ENCODE measurements around the gene MYO16. TPM values are rescaled to one million over a fixed set of nuclear protein-coding genes. Genes with fewer than 3 reads are reported as not detected.

MYO16 gene
- total RNA-seq, 1 experiment from 2014 or later = 0.19 TPM

DNA sequence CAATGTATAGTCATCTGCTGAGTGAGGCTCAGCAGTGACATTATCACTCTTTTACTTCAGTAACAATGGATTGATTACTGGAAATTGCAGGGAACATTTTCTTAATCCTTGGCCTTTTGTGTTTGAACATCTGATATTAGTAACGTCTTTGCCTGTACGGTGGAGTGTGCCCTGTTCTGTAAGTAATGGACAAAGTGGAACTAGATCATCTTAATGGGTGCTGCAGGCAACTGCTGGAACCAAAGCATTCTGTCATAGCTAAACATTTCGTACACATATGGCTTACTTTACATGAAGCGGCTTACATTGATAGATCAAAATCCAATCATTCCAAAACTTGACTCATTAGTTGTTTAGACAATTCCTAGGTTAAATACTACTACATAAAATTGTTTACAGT lies 114.1 kb downstream of the MYO16 start:
- H3K27me3 Mint-ChIP-seq (ENCODE audit: unreplicated experiment) = no peaks in the 10 kb centered on the region

GRCh38 chr13:108747843-108748242 lies 118.4 kb downstream of the MYO16 start:
- intact Hi-C loops (cut with micrococcal nuclease; ENCODE audit: unreplicated experiment) = no loop called here
- no peaks in the 10 kb centered on the region for H3K36me3 Mint-ChIP-seq (ENCODE audit: insufficient read depth, unreplicated experiment)
- no peaks in the 10 kb centered on the region for H3K4me1 Mint-ChIP-seq (ENCODE audit: low read depth, unreplicated experiment)
- no peak overlapping the region for H3K27ac Mint-ChIP-seq (ENCODE audit: unreplicated experiment)
- BruUV-seq (replicated peaks) = no TSS peak
- CTCF ChIA-PET = no interaction called here
- no peaks in the 10 kb centered on the region for H3K9me3 Mint-ChIP-seq (ENCODE audit: low read depth, unreplicated experiment)
- no peaks in the 10 kb centered on the region for H3K27me3 Mint-ChIP-seq (ENCODE audit: unreplicated experiment)
- H3K4me3 Mint-ChIP-seq (ENCODE audit: low read depth, unreplicated experiment) = no peak overlapping the region
- DNase-seq = no peak
- TF ChIP-seq, protein P1, sequence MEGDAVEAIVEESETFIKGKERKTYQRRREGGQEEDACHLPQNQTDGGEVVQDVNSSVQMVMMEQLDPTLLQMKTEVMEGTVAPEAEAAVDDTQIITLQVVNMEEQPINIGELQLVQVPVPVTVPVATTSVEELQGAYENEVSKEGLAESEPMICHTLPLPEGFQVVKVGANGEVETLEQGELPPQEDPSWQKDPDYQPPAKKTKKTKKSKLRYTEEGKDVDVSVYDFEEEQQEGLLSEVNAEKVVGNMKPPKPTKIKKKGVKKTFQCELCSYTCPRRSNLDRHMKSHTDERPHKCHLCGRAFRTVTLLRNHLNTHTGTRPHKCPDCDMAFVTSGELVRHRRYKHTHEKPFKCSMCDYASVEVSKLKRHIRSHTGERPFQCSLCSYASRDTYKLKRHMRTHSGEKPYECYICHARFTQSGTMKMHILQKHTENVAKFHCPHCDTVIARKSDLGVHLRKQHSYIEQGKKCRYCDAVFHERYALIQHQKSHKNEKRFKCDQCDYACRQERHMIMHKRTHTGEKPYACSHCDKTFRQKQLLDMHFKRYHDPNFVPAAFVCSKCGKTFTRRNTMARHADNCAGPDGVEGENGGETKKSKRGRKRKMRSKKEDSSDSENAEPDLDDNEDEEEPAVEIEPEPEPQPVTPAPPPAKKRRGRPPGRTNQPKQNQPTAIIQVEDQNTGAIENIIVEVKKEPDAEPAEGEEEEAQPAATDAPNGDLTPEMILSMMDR (IDR thresholded peaks at IDR 0.05; ENCODE audit: unreplicated experiment) = no peak

More for the DNA sequence above, 114.1 kb downstream of the MYO16 start:
- no peaks in the 10 kb centered on the region for H3K4me1 Mint-ChIP-seq (ENCODE audit: low read depth, unreplicated experiment)
- BruUV-seq (replicated peaks) = no TSS peak
- H3K4me3 Mint-ChIP-seq (ENCODE audit: low read depth, unreplicated experiment) = no peak overlapping the region
- H3K36me3 Mint-ChIP-seq (ENCODE audit: insufficient read depth, unreplicated experiment) = no peaks in the 10 kb centered on the region
- H3K27ac Mint-ChIP-seq (ENCODE audit: unreplicated experiment) = no peak overlapping the region
- TF ChIP-seq, protein P1 (IDR thresholded peaks at IDR 0.05; ENCODE audit: unreplicated experiment) = no peak
- DNase-seq = no peak
- intact Hi-C loops (cut with micrococcal nuclease; ENCODE audit: unreplicated experiment) = no loop called here
- H3K9me3 Mint-ChIP-seq (ENCODE audit: low read depth, unreplicated experiment) = peaks cover 2% of the 10 kb centered on the region
- CTCF ChIA-PET = no interaction called here

DNA sequence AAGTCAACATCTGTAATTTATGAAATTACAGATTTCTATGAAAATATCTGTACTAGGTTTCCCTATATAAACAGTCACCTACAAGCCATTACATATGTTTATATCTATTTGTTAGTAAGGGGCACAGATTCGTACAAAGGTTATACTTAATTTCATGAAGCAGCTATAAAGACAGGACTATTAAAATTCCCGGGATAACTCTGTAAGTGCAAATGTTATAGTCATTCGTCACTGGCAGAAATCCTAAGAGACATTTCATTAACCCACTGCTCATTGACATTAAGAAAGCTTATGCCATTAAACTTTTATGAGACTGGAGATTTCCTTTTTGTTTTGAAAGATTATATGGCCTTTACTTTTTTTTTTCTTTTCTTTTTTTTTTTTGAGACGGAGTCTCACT lies 122.9 kb downstream of the MYO16 start:
- H3K27me3 Mint-ChIP-seq (ENCODE audit: unreplicated experiment) = no peaks in the 10 kb centered on the region
- no peak overlapping the region for H3K27ac Mint-ChIP-seq (ENCODE audit: unreplicated experiment)
- CTCF ChIA-PET = no interaction called here
- no peaks in the 10 kb centered on the region for H3K4me1 Mint-ChIP-seq (ENCODE audit: low read depth, unreplicated experiment)
- H3K4me3 Mint-ChIP-seq (ENCODE audit: low read depth, unreplicated experiment) = no peak overlapping the region
- H3K9me3 Mint-ChIP-seq (ENCODE audit: low read depth, unreplicated experiment) = no peaks in the 10 kb centered on the region
- no peak for DNase-seq
- intact Hi-C loops (cut with micrococcal nuclease; ENCODE audit: unreplicated experiment) = no loop called here
- H3K36me3 Mint-ChIP-seq (ENCODE audit: insufficient read depth, unreplicated experiment) = no peaks in the 10 kb centered on the region
- BruUV-seq (replicated peaks) = no TSS peak
- TF ChIP-seq, protein P1 (IDR thresholded peaks at IDR 0.05; ENCODE audit: unreplicated experiment) = no peak

DNA sequence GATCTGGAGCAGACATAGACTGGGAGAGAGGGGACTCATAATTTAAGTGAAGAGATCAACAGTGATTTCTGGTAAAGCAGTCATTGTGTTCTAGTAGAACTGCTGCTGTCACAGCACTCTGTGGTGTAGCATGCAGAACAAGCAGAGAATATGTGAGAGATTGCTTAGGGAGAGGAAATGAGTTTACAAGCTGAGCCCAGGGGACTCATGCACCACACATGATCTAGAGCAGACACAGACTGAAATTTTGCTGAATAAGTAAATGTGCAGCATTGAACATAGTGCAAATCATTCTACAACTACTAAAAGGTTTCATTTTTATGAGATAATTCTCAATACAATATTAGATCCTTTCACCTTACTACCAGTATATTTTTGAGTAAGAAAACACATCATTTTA lies 125.7 kb downstream of the MYO16 start:
- BruUV-seq (replicated peaks) = no TSS peak
- Mint-ChIP-seq H3K27me3 (ENCODE audit: unreplicated experiment) (no peaks in the 10 kb centered on the region), H3K9me3 (ENCODE audit: low read depth, unreplicated experiment) (no peaks in the 10 kb centered on the region)

More for the DNA sequence above, 125.7 kb downstream of the MYO16 start:
- CTCF ChIA-PET = no interaction called here
- Mint-ChIP-seq H3K4me3 (ENCODE audit: low read depth, unreplicated experiment) (no peak overlapping the region), H3K4me1 (ENCODE audit: low read depth, unreplicated experiment) (no peaks in the 10 kb centered on the region), H3K27ac (ENCODE audit: unreplicated experiment) (no peak overlapping the region), H3K36me3 (ENCODE audit: insufficient read depth, unreplicated experiment) (no peaks in the 10 kb centered on the region)
- TF ChIP-seq, protein P1 (IDR thresholded peaks at IDR 0.05; ENCODE audit: unreplicated experiment) = no peak
- no peak for DNase-seq
- intact Hi-C loops (cut with micrococcal nuclease; ENCODE audit: unreplicated experiment) = no loop called here
